Activated naive CD8-positive, alpha-beta T cell treated with anti-CD3 and anti-CD28 coated beads, Interleukin-2, amount 50 U/mL, for 16 hours (primary cell): ENCODE measurements around the gene APC2.
A peak's percentile ranks its signal among the peaks of the same experiment; 100 is the strongest.

ENCODE experiments used
- DNase-seq: peaks from one replicate; pipeline ENCODE4 v3.0.0-alpha.2; 2020; ENCODE audit warnings: low read depth, low spot score

The APC2 gene, protein sequence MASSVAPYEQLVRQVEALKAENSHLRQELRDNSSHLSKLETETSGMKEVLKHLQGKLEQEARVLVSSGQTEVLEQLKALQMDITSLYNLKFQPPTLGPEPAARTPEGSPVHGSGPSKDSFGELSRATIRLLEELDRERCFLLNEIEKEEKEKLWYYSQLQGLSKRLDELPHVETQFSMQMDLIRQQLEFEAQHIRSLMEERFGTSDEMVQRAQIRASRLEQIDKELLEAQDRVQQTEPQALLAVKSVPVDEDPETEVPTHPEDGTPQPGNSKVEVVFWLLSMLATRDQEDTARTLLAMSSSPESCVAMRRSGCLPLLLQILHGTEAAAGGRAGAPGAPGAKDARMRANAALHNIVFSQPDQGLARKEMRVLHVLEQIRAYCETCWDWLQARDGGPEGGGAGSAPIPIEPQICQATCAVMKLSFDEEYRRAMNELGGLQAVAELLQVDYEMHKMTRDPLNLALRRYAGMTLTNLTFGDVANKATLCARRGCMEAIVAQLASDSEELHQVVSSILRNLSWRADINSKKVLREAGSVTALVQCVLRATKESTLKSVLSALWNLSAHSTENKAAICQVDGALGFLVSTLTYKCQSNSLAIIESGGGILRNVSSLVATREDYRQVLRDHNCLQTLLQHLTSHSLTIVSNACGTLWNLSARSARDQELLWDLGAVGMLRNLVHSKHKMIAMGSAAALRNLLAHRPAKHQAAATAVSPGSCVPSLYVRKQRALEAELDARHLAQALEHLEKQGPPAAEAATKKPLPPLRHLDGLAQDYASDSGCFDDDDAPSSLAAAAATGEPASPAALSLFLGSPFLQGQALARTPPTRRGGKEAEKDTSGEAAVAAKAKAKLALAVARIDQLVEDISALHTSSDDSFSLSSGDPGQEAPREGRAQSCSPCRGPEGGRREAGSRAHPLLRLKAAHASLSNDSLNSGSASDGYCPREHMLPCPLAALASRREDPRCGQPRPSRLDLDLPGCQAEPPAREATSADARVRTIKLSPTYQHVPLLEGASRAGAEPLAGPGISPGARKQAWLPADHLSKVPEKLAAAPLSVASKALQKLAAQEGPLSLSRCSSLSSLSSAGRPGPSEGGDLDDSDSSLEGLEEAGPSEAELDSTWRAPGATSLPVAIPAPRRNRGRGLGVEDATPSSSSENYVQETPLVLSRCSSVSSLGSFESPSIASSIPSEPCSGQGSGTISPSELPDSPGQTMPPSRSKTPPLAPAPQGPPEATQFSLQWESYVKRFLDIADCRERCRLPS (N-terminal part only)

DNA sequence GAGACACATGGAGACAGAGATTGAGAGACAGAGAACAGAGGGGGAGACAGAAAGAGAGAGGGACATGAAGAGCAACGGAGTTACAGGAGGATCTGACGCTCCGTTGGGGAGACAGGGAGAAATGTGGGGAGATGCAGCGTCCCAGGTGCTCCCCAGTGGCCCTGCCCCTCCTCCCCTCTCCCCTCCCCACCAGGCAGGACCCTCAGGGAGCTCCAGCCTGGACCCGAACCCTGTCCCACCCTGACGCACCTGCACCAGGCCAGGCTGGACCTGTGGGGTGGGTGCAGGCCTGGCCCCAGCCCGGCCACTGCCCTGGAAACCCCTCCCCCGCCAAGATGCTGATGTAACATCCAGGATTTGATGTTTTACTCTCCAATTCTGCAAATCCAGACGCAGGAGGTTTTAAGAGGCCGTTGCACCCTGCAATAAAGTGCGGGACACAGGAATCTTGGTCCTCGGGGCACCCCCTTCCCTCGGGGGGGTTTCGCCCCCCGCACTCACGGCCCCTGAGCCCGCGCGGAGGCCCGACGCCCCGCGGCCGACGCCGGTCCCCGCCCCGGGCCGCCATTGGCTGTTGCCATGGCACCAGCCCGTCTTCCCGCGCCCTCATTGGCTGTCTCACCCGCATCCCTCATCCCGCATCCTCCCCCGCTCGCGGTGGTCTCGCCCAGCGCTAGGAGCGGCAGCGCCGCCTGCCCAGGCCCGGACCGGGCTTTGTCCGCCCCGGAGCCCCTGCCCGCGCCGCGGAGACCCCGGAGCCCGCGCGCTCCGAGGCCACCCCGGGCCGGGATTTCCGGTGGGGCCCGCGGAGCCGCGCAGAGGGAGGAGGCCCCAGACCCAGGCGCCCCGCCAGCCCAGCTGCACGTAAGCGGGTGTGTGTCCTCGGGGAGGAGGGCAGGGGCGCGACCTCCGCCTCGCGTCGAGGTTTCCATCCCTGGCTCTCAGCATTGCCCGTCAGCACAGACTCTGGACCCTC lies at the start of gene APC2:
Gene APC2, plus strand, starts transcription at position 655 of the 976 bp plus-strand sequence. CDS start 2,881 bp downstream, outside the sequence.
- DNase-seq: no peak

DNA sequence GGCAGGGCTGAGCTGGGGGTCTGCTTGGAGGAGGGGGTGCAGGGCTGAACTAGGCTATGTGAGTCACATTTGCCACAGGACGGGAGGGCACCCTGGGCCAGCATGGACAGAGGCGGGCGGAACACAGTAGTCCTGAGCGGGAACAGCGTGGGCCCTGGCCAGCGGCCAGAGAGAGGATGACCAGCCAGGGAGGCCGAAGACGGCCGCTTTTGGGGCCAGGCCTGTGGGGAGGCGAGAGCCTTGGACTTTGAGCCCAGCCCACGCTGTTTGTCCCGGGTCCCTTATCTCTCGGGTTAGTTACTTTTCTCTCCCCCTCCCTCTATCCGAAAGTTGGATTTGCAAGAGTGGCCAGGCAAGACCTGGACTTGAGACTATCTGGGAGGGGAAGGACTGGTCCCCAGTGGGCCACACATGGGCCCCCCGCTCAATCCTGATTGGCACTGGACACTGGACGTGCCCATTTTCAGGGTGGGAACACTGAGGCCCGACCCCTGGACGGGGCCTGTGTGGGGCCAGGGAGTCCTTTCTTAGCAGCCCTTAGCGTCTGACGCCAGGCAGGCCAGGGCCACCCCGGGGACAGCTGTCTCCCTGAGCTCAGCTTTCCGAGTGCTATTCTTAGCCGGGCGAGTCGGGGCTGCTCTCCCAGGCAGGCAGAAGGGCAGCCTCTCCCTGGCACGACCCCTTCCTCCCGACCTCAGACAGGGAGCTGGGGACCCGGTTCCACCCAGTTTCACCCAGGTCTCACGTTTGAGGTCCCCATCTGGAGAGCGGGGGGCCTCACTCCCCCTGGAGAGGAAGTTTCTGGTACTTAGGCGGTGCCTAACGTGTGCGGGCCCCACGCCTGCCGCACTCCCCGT lies 49.4 kb upstream of the APC2 start:
- no peak for DNase-seq

DNA sequence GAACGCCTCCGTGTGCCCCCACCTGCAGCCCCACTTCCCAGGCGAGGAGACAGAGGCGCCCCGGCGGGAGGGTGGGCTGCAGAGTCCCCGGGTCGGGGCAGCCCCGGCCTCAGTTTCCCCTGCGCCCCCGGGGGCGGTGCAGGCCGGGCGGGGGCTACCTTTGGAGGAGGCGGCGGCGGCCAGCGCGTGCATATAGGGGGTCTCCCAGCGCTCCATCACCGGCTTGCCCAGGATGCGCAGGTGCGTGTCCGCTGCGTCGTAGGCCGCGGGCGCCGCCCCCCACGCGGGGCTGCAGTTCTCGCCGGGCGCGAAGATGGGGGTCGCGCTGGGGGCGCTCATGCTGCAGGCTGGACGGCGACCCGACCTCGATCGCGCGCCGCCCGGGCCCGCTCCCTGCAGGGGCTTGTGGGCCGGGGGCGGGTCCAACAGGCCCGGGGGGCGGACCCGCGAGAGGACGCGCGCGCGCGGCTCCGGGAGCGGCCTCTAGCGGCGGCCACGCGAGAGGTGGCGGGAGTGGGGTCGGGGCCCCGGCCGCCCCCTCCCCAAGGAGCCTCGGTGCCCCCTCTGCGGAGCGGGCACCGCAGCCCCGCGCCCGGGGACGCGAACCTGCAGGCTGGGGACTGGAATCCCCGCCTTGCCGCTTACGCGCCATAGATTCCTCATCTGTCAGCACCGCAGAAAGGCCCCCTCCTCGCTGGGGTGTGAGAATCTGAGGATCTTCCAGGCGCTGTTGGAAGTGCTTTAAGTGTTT lies 48.6 kb upstream of the APC2 start, which contains the start of gene GAMT:
Gene GAMT, minus strand, starts transcription at position 405 of the 751 bp plus-strand sequence. Its CDS starts 66 bp downstream, at position 339.
- no peak for DNase-seq

DNA sequence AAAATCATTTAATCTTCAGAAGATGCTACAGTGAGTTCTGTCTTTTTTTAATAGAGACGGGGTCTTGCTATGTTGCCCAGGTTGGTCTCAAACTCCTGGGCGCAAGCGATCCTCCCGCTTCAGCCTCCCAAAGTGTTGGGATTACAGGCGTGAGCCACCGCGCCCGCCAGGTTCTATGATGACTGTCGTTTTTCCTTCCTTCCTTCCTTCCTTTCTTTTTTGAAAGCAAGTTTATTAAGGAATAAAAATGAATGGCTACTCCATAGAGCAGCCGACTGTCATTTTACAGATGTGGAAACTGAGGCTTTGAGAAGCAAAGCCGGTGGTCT lies 48.1 kb upstream of the APC2 start:
- DNase-seq: no peak

DNA sequence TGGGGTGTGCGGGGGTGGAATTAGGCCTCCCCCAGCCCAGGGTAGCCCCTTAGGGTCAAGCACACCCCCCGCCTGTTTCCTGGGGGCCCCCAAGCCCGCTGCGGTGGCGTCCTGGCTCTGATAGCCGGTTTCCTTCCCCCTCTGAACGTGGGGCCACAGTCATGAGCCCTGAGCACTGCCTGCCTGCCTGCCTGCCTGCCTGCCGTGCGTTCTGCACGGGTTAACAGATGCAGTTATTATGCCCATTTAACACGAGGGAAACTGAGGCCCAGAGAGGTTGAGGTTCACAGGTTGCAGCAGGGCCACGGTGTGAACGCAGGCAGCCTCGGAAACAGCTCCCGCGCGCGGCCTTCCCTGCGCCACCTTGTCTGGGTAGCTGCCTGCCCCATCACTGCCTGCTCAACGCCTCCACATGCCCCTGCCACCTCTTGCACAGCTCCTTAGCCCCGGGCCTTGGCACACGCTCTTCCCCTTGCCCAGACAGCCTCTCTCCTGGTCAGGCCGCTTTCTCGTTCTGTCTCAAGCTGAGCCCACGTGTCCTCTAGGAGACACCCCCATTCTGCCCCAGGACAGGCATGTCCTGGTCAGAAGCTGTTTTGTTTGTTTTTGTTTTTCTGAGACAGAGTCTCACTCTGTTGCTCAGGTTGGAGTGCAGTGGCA lies 47.4 kb upstream of the APC2 start:
- no peak for DNase-seq

DNA sequence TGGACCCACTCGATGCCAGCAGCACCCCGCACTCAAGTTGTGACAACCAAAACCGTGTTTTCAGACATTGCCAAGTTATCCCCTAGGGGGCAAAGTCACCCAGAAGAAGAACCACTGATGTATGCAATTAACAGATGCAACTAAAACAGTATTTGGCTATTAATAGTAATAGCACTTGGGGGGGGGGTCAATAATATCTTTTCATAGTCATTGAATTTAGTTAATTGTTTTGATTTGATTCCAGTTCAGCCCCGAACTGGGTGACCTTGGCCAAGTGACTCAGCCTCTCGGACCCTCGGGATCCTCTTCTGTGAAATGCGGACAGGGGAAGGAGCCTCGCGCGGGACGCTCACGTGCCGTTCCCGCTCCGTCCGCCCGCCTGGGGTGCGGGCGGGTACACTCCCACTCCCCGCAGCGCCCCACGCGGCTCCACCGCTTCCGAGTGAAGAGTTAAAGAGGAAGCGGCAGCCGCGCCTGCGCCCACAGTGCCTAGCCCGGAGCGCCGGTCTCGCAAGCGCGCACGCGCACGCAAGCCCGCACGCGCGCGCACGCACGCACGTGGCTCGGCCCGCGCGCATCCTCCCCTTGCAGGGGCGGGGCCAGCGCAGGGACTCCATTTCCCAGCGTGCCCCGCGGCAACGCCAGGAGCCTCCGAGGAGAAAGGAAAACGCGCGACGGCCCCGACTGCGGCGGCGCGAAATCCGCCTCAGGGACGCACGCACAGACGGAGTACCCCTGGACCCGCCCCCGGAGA lies 43.0 kb upstream of the APC2 start:
- DNase-seq: peak; percentile 97

DNA sequence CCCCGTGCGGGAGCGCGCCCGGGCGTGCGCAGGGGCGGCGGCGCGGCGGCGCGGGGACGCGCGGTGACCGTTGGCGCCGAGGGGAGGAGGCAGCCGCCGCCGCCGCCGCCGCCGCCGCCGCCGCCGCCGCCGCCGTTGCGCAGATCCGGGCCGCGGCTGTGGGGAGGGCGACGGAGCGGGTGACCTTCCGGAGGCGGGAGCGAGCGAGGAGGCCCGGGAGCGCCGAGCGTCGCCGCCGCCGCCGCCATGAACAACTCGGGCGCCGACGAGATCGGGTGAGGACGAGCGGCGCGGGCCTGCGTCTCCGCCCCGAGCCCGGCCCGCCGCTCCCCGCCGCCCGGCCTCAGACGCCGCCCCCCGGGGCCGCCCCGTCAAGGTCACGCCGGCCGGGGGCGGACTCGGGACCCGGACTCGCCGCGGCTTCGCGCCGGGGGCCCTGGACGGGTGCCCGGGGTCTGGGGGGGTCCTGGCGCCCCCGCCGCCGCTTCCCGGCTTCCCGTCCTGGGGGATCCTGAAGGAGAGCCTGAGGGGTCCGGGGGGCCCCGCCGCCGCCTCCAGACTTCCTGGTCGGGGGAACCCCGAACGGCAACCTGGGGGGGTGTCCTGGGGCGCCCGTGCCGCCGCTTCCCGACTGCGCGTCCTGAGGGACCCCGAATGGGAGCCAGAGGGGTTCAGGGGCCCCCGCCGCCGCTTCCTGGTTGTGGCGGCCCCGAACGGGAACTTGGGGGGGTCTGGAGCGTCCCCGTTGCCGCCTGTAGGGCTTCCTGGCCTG lies 42.2 kb upstream of the APC2 start, which contains the start of gene DAZAP1:
Gene DAZAP1, plus strand, starts transcription at position 59 of the 772 bp plus-strand sequence. Its CDS starts 188 bp downstream, at position 247.
- no peak for DNase-seq

DNA sequence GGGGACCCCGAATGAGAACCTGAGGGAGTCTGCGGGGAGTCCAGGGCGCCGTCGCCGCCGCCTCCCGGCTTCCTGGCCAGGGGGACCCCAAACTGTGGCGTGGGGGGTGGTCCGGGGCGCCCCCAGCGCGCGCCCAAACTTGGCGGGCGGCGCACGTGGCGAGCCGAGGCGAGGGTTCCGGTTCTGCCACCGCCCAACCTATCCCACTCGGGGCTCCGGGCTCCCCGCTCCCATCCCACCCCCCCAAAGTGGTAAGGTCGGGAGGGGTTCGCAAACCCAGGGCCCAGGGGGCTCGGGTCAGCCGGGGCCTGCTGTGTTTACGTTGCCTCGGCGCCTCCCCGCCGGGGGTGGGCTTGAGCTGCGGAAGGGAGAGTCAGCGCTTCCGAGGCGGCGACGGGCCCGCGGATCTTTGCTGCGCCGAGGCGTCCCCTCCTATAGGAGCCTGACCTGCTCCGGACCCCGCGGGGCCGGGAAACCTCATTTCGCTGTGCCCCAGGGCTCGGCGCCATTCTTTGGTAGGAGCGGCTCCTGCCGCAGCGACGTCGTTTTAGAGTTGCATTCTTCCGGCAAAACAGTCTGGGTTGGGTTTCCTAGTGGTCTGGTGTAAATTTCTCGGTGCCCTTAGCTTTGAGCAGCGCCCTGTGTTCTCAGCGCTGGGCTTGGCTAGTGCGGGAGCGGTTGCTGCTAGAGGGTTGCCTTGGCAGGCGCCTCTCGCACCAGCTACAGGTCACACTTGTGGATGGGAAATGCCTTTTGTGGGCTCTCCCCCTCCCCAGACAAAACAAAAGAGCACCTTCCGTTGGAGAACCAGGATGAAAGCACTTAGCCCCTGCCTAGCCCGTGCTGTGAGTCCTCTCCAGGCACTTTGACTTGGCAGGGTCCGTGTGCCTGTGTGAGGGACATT lies 41.4 kb upstream of the APC2 start:
- DNase-seq: peak; percentile 15

DNA sequence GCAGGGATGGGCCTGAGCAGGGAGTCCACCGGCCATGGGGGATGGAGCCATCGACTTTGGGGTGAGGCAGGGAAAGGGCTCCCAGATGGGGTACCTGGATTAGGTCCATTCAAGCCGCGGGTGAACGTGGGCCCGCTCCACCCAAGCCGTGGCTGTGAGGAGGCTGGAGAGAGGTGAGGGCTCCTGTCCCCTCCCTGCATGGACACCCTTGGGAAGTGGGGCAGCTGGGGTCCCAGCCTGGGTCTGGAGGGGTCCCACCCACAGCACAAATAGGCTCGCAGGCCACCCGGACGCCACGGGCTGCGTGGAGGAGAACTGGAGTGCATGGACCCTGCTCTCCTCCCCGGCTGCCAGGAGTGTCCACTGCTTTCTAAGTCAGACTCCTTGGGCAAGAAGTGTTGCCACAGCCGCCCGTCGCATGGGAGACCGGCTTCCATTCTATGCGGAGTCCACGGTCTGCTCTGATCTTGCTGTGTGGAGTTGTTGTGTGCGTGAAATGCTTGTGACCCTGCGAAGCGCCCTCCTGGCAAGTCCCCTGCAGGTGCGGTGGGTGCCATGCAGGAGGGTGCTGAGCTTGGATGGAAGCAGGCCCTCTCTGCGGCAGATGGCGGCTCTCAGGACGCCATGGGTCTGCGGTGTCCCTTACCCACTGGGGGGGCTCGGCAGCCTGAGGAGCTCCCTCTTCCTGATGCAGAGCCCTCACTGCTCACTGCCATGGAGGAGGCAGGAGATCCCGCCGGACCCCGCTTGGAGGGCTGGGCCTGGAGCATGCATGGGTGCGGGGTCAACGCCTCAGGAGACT lies 40.5 kb upstream of the APC2 start:
- no peak for DNase-seq

DNA sequence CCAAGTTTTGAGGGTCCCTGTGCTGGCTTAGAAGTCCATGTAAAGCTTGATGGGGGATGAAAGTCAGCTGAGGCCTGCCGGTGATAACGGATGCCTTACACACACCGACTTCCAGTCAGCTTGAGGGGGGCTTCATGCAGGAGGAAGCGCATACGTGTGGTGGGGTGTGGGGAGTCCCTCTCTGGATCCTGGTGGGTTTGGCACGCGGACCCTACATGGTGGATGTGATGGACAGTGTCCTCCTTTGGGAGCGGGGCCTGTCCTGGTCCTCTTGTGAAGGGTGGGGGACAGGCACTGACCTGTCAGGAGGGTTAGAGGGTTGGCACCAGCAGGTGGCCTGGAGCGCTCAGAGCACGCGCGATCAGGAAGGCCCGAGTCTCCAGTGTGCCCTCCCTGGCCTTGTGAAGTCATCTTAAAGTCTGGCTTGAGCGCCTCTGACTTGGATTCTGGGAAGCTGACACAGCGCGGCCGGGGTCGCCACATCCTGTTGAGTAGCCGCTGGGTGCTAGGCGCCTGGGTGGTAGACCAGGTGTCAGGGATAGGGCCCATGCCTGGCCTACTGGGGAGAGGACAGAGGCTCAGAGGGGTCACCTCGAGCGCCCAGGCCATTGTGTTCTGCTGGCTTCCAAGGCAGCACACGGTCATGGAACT lies 39.7 kb upstream of the APC2 start:
- DNase-seq: no peak

DNA sequence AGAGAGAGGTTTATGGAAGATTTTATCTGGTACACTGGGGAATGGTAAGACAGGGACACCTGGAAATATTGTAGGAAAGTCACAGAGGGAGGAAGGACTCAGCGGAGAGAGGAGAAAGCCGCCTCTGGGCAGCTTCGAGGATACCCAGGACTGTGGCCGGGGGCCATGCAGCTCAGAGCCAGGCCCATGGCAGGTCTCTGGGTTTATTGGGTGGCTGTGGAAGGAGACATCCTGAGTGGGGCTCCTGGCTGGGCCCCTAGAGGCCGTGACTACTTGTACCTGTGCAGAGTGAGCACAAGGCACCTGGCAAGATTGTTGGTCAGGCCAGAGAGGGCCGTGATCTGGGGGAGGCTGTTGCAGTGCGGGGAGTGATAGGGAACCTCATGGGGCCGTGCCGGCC lies 39.1 kb upstream of the APC2 start:
- DNase-seq: no peak

DNA sequence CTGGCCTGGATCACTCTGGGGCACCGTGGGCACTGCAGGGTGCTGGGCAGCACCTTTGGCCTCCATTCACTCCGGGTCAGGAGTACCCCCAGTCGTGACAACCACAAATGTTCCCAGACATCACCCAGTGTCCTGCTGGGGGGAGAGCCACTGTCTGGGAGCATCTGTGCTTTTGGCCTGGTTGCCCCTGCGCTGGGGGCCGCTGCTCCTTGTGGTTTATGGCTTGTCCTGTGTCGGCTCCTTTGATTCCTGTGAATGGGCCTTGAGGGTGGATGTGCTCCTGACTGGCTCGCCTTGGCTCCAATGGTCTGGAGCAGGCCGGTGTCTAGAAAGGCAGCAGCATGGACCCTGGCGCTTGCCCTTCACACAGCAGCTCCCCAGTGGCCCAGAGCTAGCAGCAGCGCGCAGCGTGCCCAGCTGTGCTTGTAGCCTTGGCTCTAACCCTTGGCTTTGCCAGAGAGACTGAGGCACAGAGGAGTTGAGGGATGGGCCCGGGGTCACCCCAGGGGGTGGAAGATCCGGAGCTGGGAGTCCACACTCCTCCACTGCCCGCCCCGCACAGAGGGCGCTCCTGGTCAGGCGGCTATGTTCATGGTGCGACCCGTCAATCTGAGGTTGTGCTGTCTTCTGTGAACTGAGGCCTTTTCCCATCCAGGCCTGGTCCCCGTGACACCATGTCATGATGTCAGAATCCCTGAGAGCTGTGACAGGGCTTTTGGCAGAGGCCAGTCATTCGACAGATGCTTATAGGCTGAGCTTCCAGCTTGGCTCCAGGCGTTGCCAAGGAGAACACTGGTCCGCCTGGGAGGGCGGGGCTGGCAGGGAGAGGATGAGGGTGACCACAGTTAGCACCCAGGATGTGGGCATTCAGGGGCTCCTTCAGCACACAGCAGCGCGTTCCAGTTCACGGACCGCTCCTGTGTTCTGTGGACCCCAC lies 38.4 kb upstream of the APC2 start:
- no peak for DNase-seq

DNA sequence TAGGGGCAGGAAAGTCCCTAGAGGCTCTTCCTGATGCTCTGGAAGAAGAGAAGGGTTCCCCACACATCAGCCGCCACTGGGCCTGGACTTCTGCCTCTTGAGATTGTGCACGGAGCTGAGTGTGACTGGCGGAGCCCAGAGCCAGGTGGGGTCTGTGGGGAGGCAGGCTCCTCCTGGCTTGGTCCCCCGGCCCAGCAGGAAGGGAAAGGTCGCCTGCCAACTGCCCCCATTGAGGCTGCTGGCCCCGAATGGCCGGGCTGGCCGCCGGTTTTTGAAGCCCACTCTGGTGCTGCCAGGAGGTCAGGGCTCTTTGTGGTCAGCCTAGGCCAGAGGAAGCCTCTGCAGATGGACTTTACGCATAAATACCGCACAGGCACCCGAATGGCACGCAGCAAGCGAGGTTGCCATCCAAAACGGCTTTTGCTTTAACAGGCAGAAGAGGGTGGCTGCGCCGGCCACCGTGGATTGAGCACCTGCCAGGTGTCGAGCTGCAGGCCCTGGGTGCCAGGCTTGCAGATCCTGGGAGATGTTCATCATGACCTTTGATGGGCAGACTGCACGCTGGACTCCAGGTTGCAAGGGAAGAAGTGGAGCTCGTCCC lies 37.5 kb upstream of the APC2 start:
- DNase-seq: no peak
